RWPE1 (cell line): Measurements from ENCODE around the gene TMEM151A.
A peak's percentile ranks its signal among the peaks of the same experiment; 100 is the strongest.

ENCODE experiments used
- CTCF ChIA-PET: fragments of 350-600 bp; sonication (Branson Sonifier 250); formaldehyde crosslinking; extraction: SDS; loops from one replicate; lab custom pipeline; 2021; lab: Yijun Ruan, JAX
- POLR2A ChIA-PET: fragments of 400-600 bp; formaldehyde crosslinking; extraction: SDS; loops from one replicate; lab custom pipeline; 2020; ENCODE audit warnings: antibody characterized with exemption; ENCODE audit not compliant: low non-redundant PET; lab: Yijun Ruan, JAX
- DNase-seq: peaks from one replicate; pipeline ENCODE4 v3.0.0; 2012; ENCODE audit warnings: low spot score
- H3K27ac ChIP-seq: fragments of 450-650 bp; 2 replicates; pipeline ENCODE4 v1.5.1; 2017
- CTCF ChIP-seq: fragments of 450-650 bp; conservative IDR thresholded peaks from 2 replicates; pipeline ENCODE4 v1.5.1; 2017; ENCODE audit warnings: low read depth, mild to moderate bottlenecking

The TMEM151A gene

GRCh38 chr11:66281776-66282467 lies 9.8 kb upstream of the TMEM151A start:
- TF ChIP-seq CTCF = no peak
- ChIA-PET POLR2A (no interaction called here), CTCF (interaction anchor here (0.7 to 1.4 kb wide), 6 partner anchors 8 to 1009 kb away, joined by 3 to 13 read pairs (median 4); no protein-coding TSS in a partner anchor)
- no peak for DNase-seq
- H3K27ac ChIP-seq = no peak overlapping the region

GRCh38 chr11:66282468-66283455 lies 8.9 kb upstream of the TMEM151A start:
- peak; percentile 94 for TF ChIP-seq CTCF
- POLR2A ChIA-PET = no interaction called here
- peak overlapping the region; percentile 57 for H3K27ac ChIP-seq
- CTCF ChIA-PET = interaction anchor here (0.6 to 1.4 kb wide), 11 partner anchors 8 to 1223 kb away, joined by 3 to 13 read pairs (median 4); no protein-coding TSS in a partner anchor
- DNase-seq = peak; percentile 87

- POLR2A ChIA-PET = no interaction called here
- no peak for TF ChIP-seq CTCF
- peak overlapping the region; percentile 57 for H3K27ac ChIP-seq
- CTCF ChIA-PET = interaction anchor here (0.6 to 1.4 kb wide), 7 partner anchors 7 to 433 kb away, joined by 3 to 6 read pairs (median 4); no protein-coding TSS in a partner anchor
- DNase-seq = no peak
Observed at GRCh38 chr11:66283461-66284105, 8.1 kb upstream of the TMEM151A start.

- CTCF ChIA-PET = interaction anchor here (1.0 kb wide), 1 partner anchor 27 kb away, joined by 3 read pairs; no protein-coding TSS in a partner anchor
- no peak for TF ChIP-seq CTCF
- DNase-seq = no peak
- POLR2A ChIA-PET = no interaction called here
- H3K27ac ChIP-seq = peak overlapping the region; percentile 57; the same call in 1 of the 2 replicates
Observed at GRCh38 chr11:66284526-66285078, 7.1 kb upstream of the TMEM151A start.

GRCh38 chr11:66285250-66285947 lies 6.3 kb upstream of the TMEM151A start:
- no peak for TF ChIP-seq CTCF
- POLR2A ChIA-PET = no interaction called here
- CTCF ChIA-PET = no interaction called here
- DNase-seq = no peak
- peak overlapping the region; percentile 90 for H3K27ac ChIP-seq
